ENCODE measurements around the gene TMEM63B.

The TMEM63B gene

GRCh38 chr6:44150317-44150917 is 23.1 kb downstream of the TMEM63B start:
- H3K4me3 ChIP-seq (ENCODE audit: control insufficient read depth, low read depth, low read length): no peak overlapping the region
- no peak for TF ChIP-seq CTCF (conservative IDR thresholded peaks at IDR 0.05; ENCODE audit: control insufficient read depth, insufficient read depth, low read depth, low read length)
- DNase-seq (ENCODE audit: low read depth): no peak

GRCh38 chr6:44151348-44152108 is 24.2 kb downstream of the TMEM63B start:
- peak; percentile 75 for TF ChIP-seq CTCF (conservative IDR thresholded peaks at IDR 0.05; ENCODE audit: control insufficient read depth, insufficient read depth, low read depth, low read length)
- H3K4me3 ChIP-seq (ENCODE audit: control insufficient read depth, low read depth, low read length): no peak overlapping the region
- peak; percentile 55 for DNase-seq (ENCODE audit: low read depth)

GRCh38 chr6:44152109-44152461 is 24.7 kb downstream of the TMEM63B start:
- no peak for TF ChIP-seq CTCF (conservative IDR thresholded peaks at IDR 0.05; ENCODE audit: control insufficient read depth, insufficient read depth, low read depth, low read length)
- no peak overlapping the region for H3K4me3 ChIP-seq (ENCODE audit: control insufficient read depth, low read depth, low read length)
- no peak for DNase-seq (ENCODE audit: low read depth)

GRCh38 chr6:44152533-44152932 is 25.2 kb downstream of the TMEM63B start:
- no peak overlapping the region for H3K4me3 ChIP-seq (ENCODE audit: control insufficient read depth, low read depth, low read length)
- no peak for TF ChIP-seq CTCF (conservative IDR thresholded peaks at IDR 0.05; ENCODE audit: control insufficient read depth, insufficient read depth, low read depth, low read length)
- DNase-seq (ENCODE audit: low read depth): no peak

- TF ChIP-seq CTCF (conservative IDR thresholded peaks at IDR 0.05; ENCODE audit: control insufficient read depth, insufficient read depth, low read depth, low read length): no peak
- no peak overlapping the region for H3K4me3 ChIP-seq (ENCODE audit: control insufficient read depth, low read depth, low read length)
- DNase-seq (ENCODE audit: low read depth): no peak
Measured at GRCh38 chr6:44154067-44154466, 26.7 kb downstream of the TMEM63B start.

- no peak for DNase-seq (ENCODE audit: low read depth)
- no peak for TF ChIP-seq CTCF (conservative IDR thresholded peaks at IDR 0.05; ENCODE audit: control insufficient read depth, insufficient read depth, low read depth, low read length)
- H3K4me3 ChIP-seq (ENCODE audit: control insufficient read depth, low read depth, low read length): no peak overlapping the region
Measured at GRCh38 chr6:44156494-44157151, 29.3 kb downstream of the TMEM63B start.
